HG02970 (cell line): ENCODE measurements around the gene NETO1.

ENCODE experiments used
- ATAC-seq: cut with Tn5 transposase; IDR thresholded peaks from one replicate; pipeline ENCODE4 v1.9.1; 2021; ENCODE audit warnings: mild to moderate bottlenecking, moderate library complexity, moderate number of reproducible peaks; ENCODE audit not compliant: unreplicated experiment, low FRiP score

NETO1 gene

DNA sequence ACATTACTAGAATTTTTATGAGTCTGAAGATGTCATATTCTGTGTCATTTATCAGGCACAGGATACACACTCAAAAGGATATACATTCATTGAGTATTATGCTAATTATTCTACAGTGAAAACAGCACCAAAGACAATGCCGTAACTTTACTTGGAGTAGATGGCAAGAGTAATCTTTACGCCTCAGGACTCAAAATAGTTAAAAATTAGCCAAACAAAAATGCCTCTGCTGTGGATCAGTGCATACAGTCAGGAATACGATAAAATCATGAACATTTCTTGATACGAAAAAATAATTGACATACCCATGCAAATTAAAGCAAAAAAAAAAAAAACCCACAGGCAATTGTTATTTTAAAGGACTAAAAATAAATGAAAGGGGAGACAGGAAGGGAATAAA is 129.7 kb downstream of the NETO1 start:
- no peak for ATAC-seq

DNA sequence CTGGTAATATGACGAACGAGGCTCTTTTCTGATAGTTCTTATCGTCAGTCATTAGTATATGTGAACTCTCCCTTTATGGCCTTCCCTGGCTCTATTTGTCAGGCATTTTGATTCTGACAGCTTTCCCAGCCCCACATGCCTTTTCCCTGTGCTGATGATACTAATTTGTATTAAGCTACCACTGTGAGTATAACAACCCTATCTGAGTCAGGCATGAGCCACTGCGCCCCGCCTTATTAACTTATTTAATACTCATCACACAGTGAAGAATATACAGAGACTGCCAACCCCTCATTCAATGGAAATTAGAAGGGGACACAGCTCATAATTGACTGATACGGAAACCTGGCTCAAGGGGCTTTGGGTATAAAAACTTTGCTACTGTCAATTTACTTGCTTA is 140.0 kb downstream of the NETO1 start:
- ATAC-seq, result no peak

DNA sequence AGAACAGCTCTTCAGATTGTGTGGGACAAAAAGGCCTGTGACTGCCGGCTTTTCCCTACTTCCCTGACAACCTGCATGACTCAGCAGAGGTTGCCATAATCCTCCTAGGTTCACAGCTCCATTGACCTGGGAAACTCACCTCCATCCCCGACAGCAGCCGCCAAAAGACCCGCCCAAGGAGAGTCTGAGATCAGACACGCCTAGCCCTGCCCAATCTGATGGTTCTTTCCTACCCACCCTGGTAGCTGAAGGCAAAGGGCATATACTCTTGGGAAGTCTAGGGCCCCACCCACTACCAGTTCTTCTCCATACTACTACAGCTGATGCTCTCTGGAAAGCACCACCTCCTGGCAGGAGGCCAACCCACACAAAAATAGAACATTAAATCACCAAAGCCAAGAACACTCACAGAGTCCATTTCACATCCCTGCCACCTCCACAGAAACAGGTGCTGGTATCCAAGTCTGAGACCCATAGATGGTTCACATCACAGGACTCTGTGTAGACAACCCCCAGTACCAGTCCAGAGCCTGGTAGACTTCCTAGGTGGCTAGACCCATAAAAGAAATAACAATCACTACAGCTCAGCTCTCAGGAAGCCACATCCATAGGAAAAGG is 140.6 kb downstream of the NETO1 start:
- no peak for ATAC-seq

DNA sequence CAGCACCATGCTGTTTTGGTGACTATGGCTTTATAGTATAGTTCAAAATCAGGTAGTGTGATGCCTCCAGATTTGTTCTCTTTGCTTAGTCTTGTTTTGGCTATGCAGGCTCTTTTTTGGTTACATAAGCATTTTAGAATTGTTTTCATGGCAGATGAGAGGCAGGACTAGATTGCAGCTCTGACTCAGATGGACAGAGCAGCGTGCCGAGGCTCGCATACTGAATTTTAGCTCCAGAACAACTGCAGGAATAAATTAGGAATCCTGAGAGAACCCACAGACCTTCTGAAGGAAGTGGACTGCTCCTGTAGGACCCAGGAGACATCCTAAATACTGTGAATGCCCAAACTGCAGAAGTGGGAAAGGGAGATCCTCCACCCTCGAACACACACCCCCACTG is 141.6 kb downstream of the NETO1 start:
- ATAC-seq, result no peak

DNA sequence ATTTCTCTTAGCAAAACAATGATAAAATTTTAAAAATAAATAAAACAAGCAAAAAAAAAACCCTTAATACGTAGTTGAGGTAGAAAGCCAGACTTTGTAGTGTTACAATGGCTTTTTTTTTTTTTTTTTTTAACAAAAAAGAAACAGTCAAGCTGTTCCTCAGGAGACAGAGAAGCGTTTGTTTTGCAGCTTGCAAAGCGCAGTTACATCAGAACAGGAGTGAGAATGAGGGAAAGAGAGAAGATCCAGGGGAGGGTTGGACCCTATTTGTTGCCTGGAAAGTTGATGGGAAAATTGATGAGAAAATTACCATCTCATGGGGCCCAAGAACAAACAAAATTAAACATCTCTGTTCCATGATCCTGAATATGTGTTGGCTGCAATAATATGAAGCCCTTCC is 146.5 kb downstream of the NETO1 start:
- ATAC-seq, result no peak

DNA sequence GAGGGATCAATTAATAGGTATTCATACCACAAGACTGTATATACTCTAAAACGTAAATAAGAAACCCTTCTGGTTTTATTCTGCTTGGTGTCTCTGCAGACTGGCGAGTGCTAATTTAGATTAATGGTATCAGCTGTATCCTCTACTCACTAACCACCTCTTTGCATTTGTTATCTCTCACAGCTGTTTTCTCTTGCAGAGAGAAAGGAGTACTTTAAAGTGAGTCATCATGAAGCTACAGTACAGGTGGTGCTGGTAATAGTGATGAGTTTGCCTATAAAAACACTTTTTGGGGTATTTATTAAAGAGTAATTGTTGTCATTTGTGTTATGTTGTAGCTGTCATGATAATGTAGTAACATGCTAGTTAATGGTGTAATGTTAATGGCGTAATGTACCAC is 147.7 kb downstream of the NETO1 start:
- no peak for ATAC-seq

DNA sequence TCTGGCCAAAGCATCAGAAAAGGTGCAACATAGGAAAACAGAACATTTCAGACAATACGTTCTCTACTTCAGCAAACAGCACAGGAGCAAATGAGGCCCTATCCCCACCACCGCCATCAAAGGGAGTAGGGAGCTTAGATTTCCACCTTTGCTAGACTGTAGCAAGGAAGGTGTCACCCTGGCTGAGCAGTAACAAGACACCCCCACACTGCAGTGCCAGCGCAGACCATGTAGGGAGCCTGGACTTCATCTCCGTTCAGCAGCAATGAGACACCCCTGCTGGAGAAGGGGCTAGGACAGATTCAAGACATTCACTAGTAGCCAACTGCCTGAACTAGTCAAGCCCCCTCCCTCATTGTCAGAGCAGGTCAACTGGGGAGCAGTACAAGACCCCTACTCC is 163.6 kb downstream of the NETO1 start:
- no peak for ATAC-seq

DNA sequence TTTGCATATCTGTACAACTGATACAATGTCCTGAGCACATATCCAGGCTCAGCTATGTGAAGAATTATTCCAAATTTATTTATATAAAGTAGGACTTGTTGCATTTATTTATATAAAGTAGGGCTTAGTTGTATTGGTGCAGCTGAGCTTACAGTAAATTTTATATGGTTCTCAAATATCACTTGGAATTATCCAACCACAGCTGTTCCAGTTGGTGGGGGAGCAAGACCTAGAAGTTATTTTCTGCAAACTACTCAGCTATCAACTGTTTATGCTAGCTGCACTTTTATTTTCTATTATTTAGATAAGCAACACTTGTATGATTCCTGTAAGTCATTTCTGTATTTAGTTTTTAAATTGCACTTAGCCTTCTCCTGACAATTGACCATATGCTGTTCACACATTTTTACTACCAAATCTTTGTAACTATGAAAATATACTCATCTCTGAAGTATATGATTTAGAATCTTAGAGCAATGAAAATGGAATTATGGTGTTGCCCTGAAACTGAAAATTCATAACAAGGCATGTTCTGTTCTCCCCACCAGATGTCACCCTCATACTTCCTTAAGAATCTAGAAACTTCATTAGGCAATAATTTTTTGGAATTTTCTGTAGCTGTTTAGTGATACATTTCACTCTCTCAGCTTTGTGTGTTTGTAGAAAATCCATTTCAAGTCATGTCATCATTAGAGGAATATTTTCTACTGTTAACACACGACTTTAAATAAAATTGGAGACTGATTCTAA is 166.7 kb downstream of the NETO1 start:
- ATAC-seq, result no peak

DNA sequence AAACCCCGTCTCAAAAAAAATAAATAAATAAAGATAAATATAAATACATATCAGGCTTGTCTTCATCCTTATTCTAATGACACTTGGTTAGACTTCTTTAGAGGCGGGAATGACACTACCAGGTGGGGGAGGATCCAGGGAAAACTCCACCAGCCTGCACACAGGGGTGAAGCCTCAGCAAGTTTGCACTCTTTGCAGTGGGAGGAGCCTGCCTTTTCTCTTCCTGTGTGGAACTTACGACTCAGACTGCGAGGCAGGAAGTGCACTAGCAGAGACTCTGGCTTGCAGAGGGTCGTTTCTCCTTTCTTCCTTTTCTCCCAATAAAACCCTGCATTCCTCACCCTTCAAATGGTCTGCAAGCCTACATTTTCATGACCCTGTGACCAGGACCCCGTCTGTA is 170.1 kb downstream of the NETO1 start:
- ATAC-seq, result no peak

DNA sequence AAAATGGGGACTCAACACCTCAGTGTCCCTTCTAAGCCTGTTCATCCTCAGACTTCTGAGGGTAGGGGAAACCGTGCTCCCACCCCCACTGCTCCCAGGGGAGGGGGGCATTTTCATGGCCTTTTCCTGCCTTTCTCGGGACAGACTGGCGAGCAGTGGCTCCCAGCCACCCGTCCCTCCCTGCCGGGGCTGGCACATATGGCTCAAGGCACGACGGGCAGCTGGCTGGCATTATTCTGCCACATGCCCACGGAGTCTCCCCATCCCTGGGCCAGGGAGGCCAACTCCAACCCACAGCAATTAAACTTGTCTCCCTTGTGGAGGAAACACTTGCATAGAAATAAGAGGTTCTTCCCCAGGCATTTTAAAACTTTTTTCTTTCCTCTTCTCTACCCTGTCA is 175.2 kb downstream of the NETO1 start:
- ATAC-seq, result no peak
